ENCODE results near the gene ANKRD28. TPM values are rescaled to one million over a fixed set of nuclear protein-coding genes. Genes with fewer than 3 reads are reported as not detected.

The ANKRD28 gene
- total RNA-seq (2014; rRNA removed; shearing (Covaris generic)): 52.9 and 69.0 TPM in 2 replicates
- total RNA-seq (2022): 59.9 and 63.1 TPM in 2 replicates
- percentile 91 among the genes with signal in this experiment for Bru-seq, nascent RNA
- percentile 76 among the genes with signal in this experiment for BruChase-seq, experiment 1, labeled RNA remaining after a 6-hour chase
- percentile 76 among the genes with signal in this experiment for BruChase-seq, experiment 2, labeled RNA remaining after a 2-hour chase
- long read RNA-seq, full-length matches to known transcripts: 29 of 57 reads
- long read RNA-seq, partial matches to known transcripts: 7 of 57 reads
- long read RNA-seq, other reads (novel, unspliced or antisense): 21 of 57 reads

DNA sequence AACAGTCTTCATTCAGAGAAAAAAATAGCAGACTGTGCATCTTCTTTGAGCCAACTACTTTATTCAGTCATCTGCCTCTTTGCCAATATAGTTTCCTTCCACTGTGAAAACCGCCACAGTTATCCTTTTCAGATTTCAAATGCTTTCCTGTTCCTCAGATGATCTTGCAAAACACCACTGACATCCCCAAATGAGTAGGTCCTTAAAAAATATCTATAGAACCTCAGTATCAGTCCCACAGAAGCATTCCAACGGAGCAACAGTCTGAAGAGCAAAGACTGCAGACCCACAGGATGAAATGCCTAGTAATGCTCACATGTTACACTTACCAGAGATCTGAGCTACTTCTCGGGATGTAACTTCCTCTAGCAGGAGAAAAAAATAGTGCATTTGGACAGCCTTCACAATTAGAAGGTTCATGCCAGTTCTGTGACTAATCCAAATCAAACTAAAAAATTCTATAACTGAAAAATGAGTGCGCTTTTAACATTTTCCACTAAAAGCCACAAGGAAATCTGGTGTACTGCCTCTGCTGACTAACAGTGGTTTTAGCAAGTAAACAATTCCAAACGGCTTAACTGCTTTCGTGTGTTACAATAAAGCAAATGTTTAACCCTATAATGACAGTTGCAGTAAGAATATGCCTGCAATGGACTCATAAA is at the start of gene ANKRD28:
TSS of gene ANKRD28 (minus strand) at position 338 of the 662 bp plus-strand sequence. CDS start 1,458 bp downstream, outside the sequence.
- TF ChIP-seq, protein P1, sequence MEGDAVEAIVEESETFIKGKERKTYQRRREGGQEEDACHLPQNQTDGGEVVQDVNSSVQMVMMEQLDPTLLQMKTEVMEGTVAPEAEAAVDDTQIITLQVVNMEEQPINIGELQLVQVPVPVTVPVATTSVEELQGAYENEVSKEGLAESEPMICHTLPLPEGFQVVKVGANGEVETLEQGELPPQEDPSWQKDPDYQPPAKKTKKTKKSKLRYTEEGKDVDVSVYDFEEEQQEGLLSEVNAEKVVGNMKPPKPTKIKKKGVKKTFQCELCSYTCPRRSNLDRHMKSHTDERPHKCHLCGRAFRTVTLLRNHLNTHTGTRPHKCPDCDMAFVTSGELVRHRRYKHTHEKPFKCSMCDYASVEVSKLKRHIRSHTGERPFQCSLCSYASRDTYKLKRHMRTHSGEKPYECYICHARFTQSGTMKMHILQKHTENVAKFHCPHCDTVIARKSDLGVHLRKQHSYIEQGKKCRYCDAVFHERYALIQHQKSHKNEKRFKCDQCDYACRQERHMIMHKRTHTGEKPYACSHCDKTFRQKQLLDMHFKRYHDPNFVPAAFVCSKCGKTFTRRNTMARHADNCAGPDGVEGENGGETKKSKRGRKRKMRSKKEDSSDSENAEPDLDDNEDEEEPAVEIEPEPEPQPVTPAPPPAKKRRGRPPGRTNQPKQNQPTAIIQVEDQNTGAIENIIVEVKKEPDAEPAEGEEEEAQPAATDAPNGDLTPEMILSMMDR (conservative IDR thresholded peaks at IDR 0.05; ENCODE audit: low read length): peak; percentile 53; the same call in 1 of the 2 replicates
- no peak for TF ChIP-seq EZH2phosphoT487 (IDR thresholded peaks at IDR 0.05; ENCODE audit: borderline replicate concordance, low read depth, low read length)
- CTCF ChIA-PET (ENCODE audit: unreplicated experiment): interaction anchor here (0.9 to 1.0 kb wide), 2 partner anchors 8 to 167 kb away, joined by 3 read pairs; no protein-coding TSS in a partner anchor
- H3K79me2 ChIP-seq (ENCODE audit: insufficient read depth, low read depth, low read length): peaks cover 68% of the 10 kb centered on the region
- no peaks in the 10 kb centered on the region for H3K9me3 ChIP-seq (ENCODE audit: low read length)
- peak; percentile 37 for DNase-seq (ENCODE audit: low spot score)
- H2AFZ ChIP-seq (ENCODE audit: low read length): no peak within 1 kb of the TSS
- POLR2A ChIA-PET: interaction anchor here (0.5 to 3.9 kb wide), 7 partner anchors 8 to 592 kb away, joined by 3 to 17 read pairs (median 4); partner anchors contain the start of gene CAPN7
- no TSS peak for BruUV-seq (replicated peaks)
- H4K20me1 ChIP-seq (ENCODE audit: insufficient read depth, low read length): peaks cover 15% of the 10 kb centered on the region; the same call in 1 of the 2 replicates
- peaks cover 21% of the 10 kb centered on the region for H3K36me3 ChIP-seq (ENCODE audit: insufficient read depth, low read length)
- H3K4me1 ChIP-seq (ENCODE audit: insufficient read depth, low read length, poor library complexity, severe bottlenecking): peaks cover 37% of the 10 kb centered on the region
- intact Hi-C loops (cut with micrococcal nuclease; ENCODE audit: unreplicated experiment): no loop called here
- H3K27ac ChIP-seq (ENCODE audit: low read depth, low read length, poor library complexity, severe bottlenecking): peak within 1 kb of the TSS; percentile 15
- peak within 1 kb of the TSS; percentile 19 for H3K4me3 ChIP-seq (ENCODE audit: low read depth, low read length, poor library complexity, severe bottlenecking)
- H3K9me2 ChIP-seq (ENCODE audit: insufficient read depth, low read length): no peaks in the 10 kb centered on the region
- H3K4me2 ChIP-seq (ENCODE audit: low read length): peak within 1 kb of the TSS; percentile 52

DNA sequence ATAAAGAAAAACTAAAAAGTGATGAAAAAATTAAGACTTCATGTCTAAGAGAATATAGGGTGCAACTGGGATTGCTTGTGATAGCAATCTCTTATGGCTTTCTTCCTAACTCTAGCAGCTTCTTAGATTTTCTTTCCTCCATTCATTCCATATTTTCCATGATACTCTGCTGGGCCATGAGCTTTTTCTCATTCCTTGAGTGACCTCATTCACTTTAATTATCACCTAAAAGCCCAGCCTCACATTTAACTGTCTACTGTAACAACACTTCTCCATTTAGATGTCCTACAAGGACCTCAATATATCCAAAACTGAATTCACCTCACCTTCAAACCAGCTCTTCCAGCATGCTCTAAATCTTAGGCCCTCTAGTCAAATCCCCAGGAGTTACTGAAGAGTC is 49.5 kb upstream of the ANKRD28 start:
- no peak overlapping the region for H3K4me2 ChIP-seq (ENCODE audit: low read length)
- H4K20me1 ChIP-seq (ENCODE audit: insufficient read depth, low read length): peaks cover 8% of the 10 kb centered on the region; the same call in 1 of the 2 replicates
- H3K9me3 ChIP-seq (ENCODE audit: low read length): peaks cover 6% of the 10 kb centered on the region
- CTCF ChIA-PET (ENCODE audit: unreplicated experiment): interaction anchor here (0.5 kb wide), 1 partner anchor 636 kb away, joined by 3 read pairs; no protein-coding TSS in a partner anchor
- H3K9me2 ChIP-seq (ENCODE audit: insufficient read depth, low read length): no peaks in the 10 kb centered on the region
- H3K4me1 ChIP-seq (ENCODE audit: insufficient read depth, low read length, poor library complexity, severe bottlenecking): no peaks in the 10 kb centered on the region
- POLR2A ChIA-PET: interaction anchor here (0.5 to 1.0 kb wide), 3 partner anchors 18 to 694 kb away, joined by 3 to 4 read pairs (median 3); no protein-coding TSS in a partner anchor
- H2AFZ ChIP-seq (ENCODE audit: low read length): no peak overlapping the region
- H3K36me3 ChIP-seq (ENCODE audit: insufficient read depth, low read length): peaks cover 46% of the 10 kb centered on the region
- H3K4me3 ChIP-seq (ENCODE audit: low read depth, low read length, poor library complexity, severe bottlenecking): no peak overlapping the region
- H3K27ac ChIP-seq (ENCODE audit: low read depth, low read length, poor library complexity, severe bottlenecking): no peak overlapping the region
- DNase-seq (ENCODE audit: low spot score): no peak
- TF ChIP-seq, protein P1 (conservative IDR thresholded peaks at IDR 0.05; ENCODE audit: low read length): no peak
- TF ChIP-seq EZH2phosphoT487 (IDR thresholded peaks at IDR 0.05; ENCODE audit: borderline replicate concordance, low read depth, low read length): no peak
- intact Hi-C loops (cut with micrococcal nuclease; ENCODE audit: unreplicated experiment): no loop called here
- BruUV-seq (replicated peaks): no TSS peak
- peaks cover 99% of the 10 kb centered on the region for H3K79me2 ChIP-seq (ENCODE audit: insufficient read depth, low read depth, low read length)
